HG03280 (cell line): ENCODE results near the gene ZMYND12.
"Not testable (repeated sequence)": the region's sequence is repeated elsewhere in the genome, so short reads cannot be mapped to it uniquely, and the experiment has no call there.

ENCODE experiments used
- ATAC-seq: cut with Tn5 transposase; IDR thresholded peaks from one replicate; pipeline ENCODE4 v1.9.1; 2021; ENCODE audit warnings: mild to moderate bottlenecking, moderate library complexity; ENCODE audit not compliant: unreplicated experiment

The ZMYND12 gene, protein sequence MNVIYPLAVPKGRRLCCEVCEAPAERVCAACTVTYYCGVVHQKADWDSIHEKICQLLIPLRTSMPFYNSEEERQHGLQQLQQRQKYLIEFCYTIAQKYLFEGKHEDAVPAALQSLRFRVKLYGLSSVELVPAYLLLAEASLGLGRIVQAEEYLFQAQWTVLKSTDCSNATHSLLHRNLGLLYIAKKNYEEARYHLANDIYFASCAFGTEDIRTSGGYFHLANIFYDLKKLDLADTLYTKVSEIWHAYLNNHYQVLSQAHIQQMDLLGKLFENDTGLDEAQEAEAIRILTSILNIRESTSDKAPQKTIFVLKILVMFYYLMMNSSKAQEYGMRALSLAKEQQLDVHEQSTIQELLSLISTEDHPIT

GRCh38 chr1:42456010-42456753, at the start of gene ZMYND12, which contains the start of gene PPCS:
TSS of gene ZMYND12 (minus strand) at chr1:42456022. CDS start at chr1:42455997, 25 bp downstream.
TSS of gene PPCS (plus strand) at chr1:42456543. CDS start at chr1:42456566, 23 bp downstream.
- ATAC-seq: peak; percentile 86

DNA sequence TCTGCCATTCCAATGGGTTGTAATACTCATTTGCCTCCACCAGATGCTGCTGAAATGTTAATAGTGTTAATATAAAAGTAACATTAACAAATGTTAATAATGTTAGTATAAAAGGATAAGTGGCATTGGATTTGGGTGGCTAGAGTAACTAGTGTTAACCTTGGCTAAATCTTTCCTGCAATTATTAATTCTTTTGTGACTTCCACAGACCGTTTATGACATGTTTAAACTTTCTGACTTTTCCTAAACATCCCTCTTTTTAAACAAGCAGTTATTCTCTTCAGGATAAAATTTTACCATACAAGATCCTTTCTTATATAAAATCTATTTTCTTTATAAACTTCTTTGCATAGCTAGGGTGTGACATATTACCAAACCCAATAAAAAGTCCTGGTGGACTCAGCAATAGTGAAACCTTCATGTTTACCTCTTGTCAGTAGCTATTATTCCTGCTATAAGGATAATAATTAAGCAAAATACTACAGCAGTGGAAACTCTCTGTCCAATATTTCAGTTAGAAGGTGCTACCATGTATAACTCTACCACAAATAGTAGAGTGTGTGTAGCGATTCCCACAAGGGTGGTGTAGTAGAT, 48.8 kb upstream of the ZMYND12 start:
- ATAC-seq: no peak

- ATAC-seq: not testable (repeated sequence)
Measured at GRCh38 chr1:42502031-42502430, 46.2 kb upstream of the ZMYND12 start.

GRCh38 chr1:42490237-42490636, 34.4 kb upstream of the ZMYND12 start:
- no peak for ATAC-seq

DNA sequence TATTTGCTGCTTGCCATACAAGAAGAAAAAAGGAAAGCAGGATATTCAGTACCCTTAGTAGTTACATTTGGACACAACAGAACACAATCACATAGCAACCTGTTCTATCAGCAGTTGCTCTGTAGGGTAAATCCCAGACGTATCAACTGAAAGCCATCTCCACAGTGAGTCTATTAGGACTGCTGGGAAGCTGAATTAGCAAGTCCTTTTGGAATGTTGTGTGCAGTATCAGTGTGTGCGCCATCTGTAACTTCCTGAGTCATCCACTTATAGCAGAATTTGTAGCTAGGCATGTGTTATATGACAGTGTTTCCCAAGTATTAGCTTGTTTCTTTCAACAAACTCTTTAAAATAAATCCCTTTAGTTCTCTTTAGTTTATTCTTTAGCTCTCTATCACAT, 28.6 kb upstream of the ZMYND12 start:
- no peak for ATAC-seq

DNA sequence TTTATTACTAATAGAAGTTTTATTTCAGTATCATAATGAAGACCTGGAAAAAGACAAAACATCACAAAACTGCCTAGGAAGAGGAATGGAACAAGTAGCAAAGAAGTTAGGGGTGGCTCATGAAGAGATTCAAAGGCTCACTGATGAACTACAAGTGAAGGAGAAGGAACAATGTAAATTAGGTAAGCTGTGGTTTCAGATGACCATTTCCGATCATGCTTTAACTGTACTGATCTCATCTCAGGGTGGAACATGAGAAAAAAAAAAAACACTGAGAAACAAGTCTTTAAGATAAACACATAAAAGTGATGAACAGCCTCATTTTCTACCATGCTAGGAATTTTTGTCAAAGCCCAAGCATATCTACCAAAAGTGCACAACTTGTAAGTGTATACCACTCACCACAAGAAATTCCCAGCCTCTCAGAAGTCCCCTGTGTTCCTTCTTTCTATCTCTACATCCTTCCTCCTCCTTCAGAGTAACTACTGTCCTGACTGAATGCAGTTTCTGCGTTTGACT, 26.9 kb upstream of the ZMYND12 start:
- no peak for ATAC-seq

DNA sequence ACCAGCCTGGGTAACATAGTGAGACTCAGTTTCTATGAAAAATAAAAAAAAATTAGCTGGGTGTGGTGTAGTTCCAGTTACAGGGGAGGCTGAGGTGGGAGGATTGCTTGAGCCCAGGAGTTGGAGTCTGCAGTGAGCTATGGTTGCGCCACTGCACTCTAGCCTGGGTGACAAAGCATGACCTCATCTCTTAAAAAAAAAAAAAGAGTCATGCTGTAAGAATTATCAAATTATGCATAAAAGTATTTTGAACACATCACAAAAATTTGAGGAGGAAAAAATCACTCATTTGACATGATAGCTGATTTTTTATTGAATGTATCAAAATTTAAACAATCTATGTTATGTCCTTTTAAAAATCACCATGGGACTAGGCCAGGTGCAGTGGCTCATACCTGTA, 25.1 kb upstream of the ZMYND12 start:
- no peak for ATAC-seq

GRCh38 chr1:42479621-42480020, 23.8 kb upstream of the ZMYND12 start:
- no peak for ATAC-seq

GRCh38 chr1:42477775-42478174, 22.0 kb upstream of the ZMYND12 start:
- no peak for ATAC-seq

- not testable (repeated sequence) for ATAC-seq
Measured at GRCh38 chr1:42477354-42477753, 21.5 kb upstream of the ZMYND12 start.

GRCh38 chr1:42476605-42477004, 20.8 kb upstream of the ZMYND12 start:
- no peak for ATAC-seq

DNA sequence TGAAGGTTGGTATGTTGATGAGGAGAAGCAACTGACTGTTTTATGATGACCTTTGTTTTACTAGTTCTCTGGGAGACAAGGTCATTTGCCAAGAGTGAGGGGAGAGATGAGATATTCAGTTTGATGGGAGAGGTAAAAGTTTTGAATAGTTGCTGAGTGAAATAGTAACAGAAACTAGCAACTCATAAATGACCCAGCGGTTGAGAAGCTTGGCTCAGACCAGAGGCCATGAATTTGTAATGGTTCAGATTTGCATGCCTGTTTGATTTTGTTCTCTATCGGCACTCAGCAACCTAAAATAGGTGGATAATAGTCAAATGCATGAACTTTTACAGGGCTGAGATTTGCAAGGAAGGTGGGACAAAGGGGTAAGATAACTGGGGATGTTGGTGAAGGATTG, 13.9 kb upstream of the ZMYND12 start:
- ATAC-seq: no peak

GRCh38 chr1:42466030-42466429, 10.2 kb upstream of the ZMYND12 start:
- no peak for ATAC-seq

DNA sequence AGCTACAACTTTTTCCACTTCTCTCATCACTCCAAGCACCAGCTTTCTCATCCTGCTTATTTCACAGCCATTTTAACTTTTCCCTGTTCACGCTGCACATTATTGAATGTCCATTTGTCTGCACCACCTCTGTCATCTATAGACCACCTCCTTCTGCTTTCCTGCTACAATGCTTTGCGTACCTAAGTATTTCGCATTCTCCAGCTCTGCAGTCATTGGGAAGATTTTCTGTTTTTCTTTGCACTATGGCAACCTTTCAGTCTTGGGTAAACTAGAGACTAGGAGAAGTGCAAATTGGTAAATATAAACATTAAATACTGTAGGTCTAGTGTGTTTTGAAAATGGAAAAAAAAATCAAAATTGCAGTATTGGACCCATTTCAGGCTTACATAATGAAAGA, 8.1 kb upstream of the ZMYND12 start:
- ATAC-seq: no peak

- peak; percentile 98 for ATAC-seq
Measured at GRCh38 chr1:42462828-42463763, 7.3 kb upstream of the ZMYND12 start, which contains the start of gene CCDC30. TSS of gene CCDC30 (plus strand) at chr1:42463286. CDS start at chr1:42480552, 17,266 bp downstream.

GRCh38 chr1:42461196-42461595, 5.4 kb upstream of the ZMYND12 start:
- no peak for ATAC-seq

GRCh38 chr1:42456754-42457089, 900 bp upstream of the ZMYND12 start:
- peak; percentile 64 for ATAC-seq

- no peak for ATAC-seq
Measured at GRCh38 chr1:42454403-42454802, 1.4 kb downstream of the ZMYND12 start.

DNA sequence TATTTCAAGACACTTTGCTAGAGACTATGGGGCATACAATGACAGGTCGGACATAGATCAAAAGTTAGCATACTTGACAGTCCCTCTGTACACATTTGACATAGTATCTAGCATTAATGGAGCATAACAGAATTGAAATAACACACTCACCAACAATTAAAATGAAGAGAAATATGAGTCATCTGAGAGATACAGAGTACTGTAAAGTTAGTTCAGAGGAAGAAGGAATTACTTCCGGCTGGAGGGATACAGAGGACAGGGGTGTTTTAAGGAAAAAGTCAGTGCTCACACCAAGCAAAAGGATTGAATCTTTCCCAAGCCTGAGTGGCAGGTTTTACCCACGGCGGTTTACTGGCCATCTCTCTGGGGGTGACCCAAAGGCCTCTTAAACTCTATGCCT, 2.4 kb downstream of the ZMYND12 start:
- no peak for ATAC-seq

DNA sequence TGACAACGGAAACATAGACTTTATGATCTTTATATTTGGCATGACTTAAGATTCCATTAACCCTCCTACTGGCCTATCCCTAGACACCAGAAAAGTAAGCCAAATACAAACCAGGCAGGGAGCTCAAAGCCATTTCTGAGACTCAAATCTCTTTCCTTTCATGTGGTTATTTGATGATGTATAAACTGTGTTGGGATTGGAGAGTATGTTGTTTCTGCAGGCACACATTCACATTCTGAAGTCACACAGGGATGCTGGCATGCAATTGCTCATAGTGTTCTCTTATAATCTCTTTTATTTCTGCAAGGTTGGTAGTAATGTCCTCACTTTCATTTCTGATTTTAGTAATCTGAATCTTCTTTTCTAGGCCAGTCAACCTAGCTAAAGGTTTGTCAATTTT, 5.8 kb downstream of the ZMYND12 start:
- no peak for ATAC-seq
